ENCODE results near the gene DUSP3. TPM values are rescaled to one million over a fixed set of nuclear protein-coding genes. Genes with fewer than 3 reads are reported as not detected.

Gene DUSP3
- total and polyA plus RNA-seq, 11 donors: 208 to 363 (median 267) TPM

DNA sequence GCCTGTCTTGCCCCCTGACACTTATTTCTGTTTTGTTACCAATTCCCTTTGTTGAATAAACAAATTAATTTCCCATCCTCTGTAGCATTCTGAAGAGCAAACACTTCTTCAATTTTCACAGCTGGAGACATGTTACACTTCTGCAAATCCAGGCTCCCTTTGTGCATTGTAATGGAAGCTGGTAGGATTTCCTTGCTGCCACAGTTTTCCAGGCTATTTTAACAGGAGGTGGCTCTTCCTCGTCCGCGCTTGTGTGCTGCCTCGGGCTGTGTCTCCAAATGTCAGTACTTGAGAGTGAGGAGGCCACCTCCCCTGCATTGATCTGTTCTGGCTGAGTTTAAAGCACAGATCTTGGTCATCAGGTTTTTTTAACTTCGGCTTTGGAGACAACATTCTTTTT lies 60.2 kb downstream of the DUSP3 start:
- Histone ChIP-seq H3K4me1 (peaks cover 0 to 31% (median 7%) of the 10 kb centered on the region in 12 donors), H3K27me3 (peaks cover 0 to 3% (median 0%) of the 10 kb centered on the region in 9 donors), H3K4me3 (no peak overlapping the region), H3K27ac (no peak overlapping the region), H3K36me3 (no peaks in the 10 kb centered on the region), H3K9me3 (no peaks in the 10 kb centered on the region)
- no peak for DNase-seq
- no peak for ATAC-seq
- TF ChIP-seq, protein P1, sequence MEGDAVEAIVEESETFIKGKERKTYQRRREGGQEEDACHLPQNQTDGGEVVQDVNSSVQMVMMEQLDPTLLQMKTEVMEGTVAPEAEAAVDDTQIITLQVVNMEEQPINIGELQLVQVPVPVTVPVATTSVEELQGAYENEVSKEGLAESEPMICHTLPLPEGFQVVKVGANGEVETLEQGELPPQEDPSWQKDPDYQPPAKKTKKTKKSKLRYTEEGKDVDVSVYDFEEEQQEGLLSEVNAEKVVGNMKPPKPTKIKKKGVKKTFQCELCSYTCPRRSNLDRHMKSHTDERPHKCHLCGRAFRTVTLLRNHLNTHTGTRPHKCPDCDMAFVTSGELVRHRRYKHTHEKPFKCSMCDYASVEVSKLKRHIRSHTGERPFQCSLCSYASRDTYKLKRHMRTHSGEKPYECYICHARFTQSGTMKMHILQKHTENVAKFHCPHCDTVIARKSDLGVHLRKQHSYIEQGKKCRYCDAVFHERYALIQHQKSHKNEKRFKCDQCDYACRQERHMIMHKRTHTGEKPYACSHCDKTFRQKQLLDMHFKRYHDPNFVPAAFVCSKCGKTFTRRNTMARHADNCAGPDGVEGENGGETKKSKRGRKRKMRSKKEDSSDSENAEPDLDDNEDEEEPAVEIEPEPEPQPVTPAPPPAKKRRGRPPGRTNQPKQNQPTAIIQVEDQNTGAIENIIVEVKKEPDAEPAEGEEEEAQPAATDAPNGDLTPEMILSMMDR (IDR thresholded peaks at IDR 0.05): no peak
- no peak for TF ChIP-seq POLR2A (IDR thresholded peaks at IDR 0.05)
- intact Hi-C loops (cut with DNase I): no loop called here
- WGBS, 4 donors: 69 to 82% (median 76%) methylated on average over 5 of the region's 5 CpGs

DNA sequence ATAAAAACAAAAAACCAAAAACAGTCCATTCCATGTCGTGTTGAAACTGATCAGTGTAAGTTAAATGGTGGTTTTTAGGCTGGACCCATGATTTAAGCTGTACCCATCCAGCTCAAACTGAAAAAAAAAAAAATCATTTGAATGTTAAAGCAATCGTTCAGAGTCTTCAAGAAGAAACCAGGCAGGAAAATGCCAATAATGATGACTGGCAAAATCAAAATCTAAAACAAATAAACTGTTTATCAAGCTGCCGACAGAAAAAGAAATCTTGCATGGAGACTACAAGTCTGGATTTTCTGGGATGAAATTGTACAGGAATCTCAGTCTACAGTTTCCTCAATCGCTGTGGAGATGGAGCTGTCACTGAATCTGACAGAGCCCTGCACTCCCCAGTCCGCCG lies 60.9 kb downstream of the DUSP3 start:
- intact Hi-C loops (cut with DNase I): no loop called here
- ATAC-seq: no peak
- Histone ChIP-seq H3K4me1 (peaks cover 0 to 38% (median 14%) of the 10 kb centered on the region in 12 donors), H3K27me3 (peaks cover 0 to 3% (median 0%) of the 10 kb centered on the region in 9 donors), H3K9me3 (no peaks in the 10 kb centered on the region), H3K4me3 (no peak overlapping the region), H3K27ac (no peak overlapping the region), H3K36me3 (no peaks in the 10 kb centered on the region)
- DNase-seq: no peak
- 67 to 76% (median 71%) methylated on average over 6 of the region's 6 CpGs for WGBS, 4 donors
- TF ChIP-seq, protein P1 (IDR thresholded peaks at IDR 0.05): no peak
- TF ChIP-seq POLR2A (IDR thresholded peaks at IDR 0.05): no peak

Other genes with a start within 250 kb of the DUSP3 start
- gene ETV4, start 232.6 kb downstream of the DUSP3 start, total RNA-seq: 1 to 10 TPM in 2 of 9 donors, under 1 TPM in 7; 0.30 to 1.5 (median 0.74) TPM
- gene ETV4, start 232.6 kb downstream of the DUSP3 start, polyA plus RNA-seq: 1 to 10 TPM in 1 of 2 donors, under 1 TPM in 1; 0.46 to 1.7 TPM
- gene MEOX1, start 117.1 kb downstream of the DUSP3 start, total RNA-seq: 10 to 100 TPM in 8 of 9 donors, 1 to 10 TPM in 1; 9.7 to 24.0 (median 16.1) TPM
- 10 to 100 TPM; 11.6 to 17.0 TPM for gene MEOX1, start 117.1 kb downstream of the DUSP3 start, polyA plus RNA-seq
- not detected for gene SOST, start 20.2 kb downstream of the DUSP3 start, total RNA-seq
- not detected for gene SOST, start 20.2 kb downstream of the DUSP3 start, polyA plus RNA-seq
- under 1 TPM in 2 of 9 donors, not detected in 7; 0.05 to 0.45 TPM for gene CFAP97D1, start 1.5 kb upstream of the DUSP3 start, total RNA-seq
- gene CFAP97D1, start 1.5 kb upstream of the DUSP3 start, polyA plus RNA-seq: not detected
- gene MPP3, start 54.2 kb upstream of the DUSP3 start, total RNA-seq: 10 to 100 TPM; 13.8 to 70.2 (median 25.3) TPM
- gene MPP3, start 54.2 kb upstream of the DUSP3 start, polyA plus RNA-seq: 10 to 100 TPM; 40.0 to 45.4 TPM
- 10 to 100 TPM in 7 of 9 donors, 1 to 10 TPM in 2; 7.3 to 85.8 (median 19.9) TPM for gene CD300LG, start 68.2 kb upstream of the DUSP3 start, total RNA-seq
- 10 to 100 TPM; 15.5 to 37.2 TPM for gene CD300LG, start 68.2 kb upstream of the DUSP3 start, polyA plus RNA-seq
- 10 to 100 TPM; 10.4 to 22.3 (median 15.4) TPM for gene MPP2, start 128.6 kb upstream of the DUSP3 start, total RNA-seq
- 10 to 100 TPM in 1 of 2 donors, 1 to 10 TPM in 1; 6.7 to 12.8 TPM for gene MPP2, start 128.6 kb upstream of the DUSP3 start, polyA plus RNA-seq
- gene PPY, start 163.5 kb upstream of the DUSP3 start, total RNA-seq: not detected
- not detected for gene PPY, start 163.5 kb upstream of the DUSP3 start, polyA plus RNA-seq
- not detected for gene PYY, start 175.0 kb upstream of the DUSP3 start, total RNA-seq
- not detected for gene PYY, start 175.0 kb upstream of the DUSP3 start, polyA plus RNA-seq
- gene NAGS, start 225.6 kb upstream of the DUSP3 start, total RNA-seq: 1 to 10 TPM in 3 of 9 donors, under 1 TPM in 6; 0.20 to 1.2 (median 0.37) TPM
- 1 to 10 TPM in 1 of 2 donors, under 1 TPM in 1; 0.57 to 1.2 TPM for gene NAGS, start 225.6 kb upstream of the DUSP3 start, polyA plus RNA-seq
- gene TMEM101, start 236.0 kb upstream of the DUSP3 start, total RNA-seq: 10 to 100 TPM; 13.4 to 22.1 (median 19.3) TPM
- 10 to 100 TPM; 16.7 to 31.1 TPM for gene TMEM101, start 236.0 kb upstream of the DUSP3 start, polyA plus RNA-seq

All from heart left ventricle (tissue), 16 donors.